IPS DF 19.7 (cell line): ENCODE results near the gene PPIF.

Source experiments
- DNase-seq: peaks from one replicate; pipeline ENCODE4 v3.0.0-alpha.2; 2013; ENCODE audit warnings: low read depth, low spot score

Gene PPIF

DNA sequence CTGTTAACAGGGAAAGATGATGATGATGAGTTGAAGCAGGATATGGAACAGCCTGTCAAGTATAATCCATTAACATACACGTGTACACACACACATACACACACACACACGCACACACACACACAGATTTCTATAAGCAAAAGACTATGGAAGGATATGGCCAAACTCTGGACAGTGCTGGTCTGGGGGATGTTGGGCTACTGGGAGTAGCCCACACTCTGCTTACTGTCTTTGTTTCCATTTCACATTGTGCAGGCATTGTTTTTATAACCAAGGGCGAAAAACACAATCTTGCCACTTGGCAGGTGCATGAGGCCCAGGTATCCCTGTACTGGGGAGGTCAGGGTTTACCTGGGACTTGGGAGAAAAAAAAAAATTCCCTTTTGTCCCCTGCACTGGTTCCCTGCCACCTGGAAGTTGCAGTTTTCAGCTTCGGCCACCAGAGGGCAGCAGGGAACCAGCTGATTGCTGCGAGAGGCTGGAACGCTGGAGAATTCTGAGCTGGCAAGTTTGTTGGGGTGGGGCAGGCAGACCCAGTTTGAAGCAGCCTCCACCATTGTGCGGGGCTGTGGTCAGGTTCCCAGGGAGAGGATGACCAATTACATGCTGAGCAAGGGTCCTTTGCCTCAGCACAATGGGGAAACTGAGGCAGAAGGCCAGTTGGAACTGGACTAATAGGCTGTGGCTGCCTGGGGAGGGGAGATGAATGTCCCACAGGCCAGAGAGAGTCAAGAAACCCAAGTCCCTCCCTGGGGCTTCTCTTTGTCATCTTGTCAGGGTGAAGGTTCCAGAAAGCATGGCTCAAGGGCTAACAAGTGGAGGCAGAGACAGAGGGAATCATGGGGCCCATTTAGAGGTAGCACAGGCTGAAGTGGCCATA lies 27.3 kb downstream of the PPIF start:
- DNase-seq = peak; percentile 20

DNA sequence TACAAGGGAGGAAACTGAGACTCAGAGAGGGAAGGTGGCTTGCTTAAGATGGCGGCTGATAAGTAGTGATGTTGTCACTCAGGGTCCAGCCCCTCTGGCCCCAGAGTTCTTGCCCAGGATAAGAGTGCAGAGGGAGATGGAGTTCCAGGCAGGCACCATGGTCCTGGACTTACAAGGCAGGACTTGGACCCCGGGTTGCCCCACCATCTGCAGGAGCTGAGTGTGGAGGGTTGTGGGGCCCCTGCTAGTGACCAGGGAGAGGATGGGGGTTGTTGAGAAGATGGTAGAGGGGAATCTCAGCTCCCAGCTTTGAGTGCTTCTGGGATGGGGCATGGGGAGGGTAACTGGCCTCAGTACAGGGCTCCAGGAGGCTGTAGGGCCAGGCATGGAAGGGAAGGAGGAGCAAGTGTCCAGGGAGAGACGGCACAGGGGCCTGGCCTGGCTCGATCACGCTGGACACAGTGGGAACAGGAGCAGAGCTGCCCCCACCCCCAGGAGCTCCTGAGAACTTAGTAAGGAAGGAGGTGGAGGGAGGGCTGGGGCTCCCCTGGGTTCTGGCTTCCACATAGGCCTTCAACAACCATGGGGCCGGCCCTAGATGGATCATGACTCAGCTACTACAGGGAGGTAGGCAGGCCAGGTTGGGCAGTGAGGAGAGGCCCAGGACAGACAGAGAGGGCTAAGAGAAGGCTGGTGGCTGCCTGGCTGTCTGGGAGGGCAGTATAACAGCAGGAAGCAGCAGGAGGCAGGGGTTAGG lies 28.2 kb downstream of the PPIF start:
- no peak for DNase-seq

DNA sequence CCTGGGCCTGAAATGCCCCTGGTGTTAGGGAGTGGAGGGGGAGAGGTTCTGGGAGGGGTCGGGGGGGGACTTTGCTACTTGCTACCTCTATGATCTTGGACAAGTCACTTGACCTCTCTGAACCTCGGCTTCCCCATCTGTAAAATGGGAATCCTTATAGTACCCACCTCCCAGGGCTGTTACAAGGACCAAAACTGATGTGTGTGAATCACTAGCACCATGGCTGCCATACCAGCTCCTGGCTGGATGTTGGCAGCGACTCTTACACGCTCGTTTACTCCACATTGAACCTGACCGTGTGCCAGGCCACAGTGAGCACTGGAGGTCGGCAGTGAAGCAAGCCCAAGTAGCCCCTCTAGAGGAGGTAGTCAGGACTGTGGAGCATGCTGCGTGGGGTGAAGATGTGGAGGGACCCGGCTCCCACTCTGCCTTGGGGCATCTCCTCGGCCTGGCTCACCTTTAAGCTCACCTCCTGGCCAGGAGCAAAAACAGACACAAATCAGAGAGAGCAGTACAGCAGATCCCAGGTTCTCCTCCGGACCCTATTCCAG lies 28.9 kb downstream of the PPIF start:
- DNase-seq = no peak

DNA sequence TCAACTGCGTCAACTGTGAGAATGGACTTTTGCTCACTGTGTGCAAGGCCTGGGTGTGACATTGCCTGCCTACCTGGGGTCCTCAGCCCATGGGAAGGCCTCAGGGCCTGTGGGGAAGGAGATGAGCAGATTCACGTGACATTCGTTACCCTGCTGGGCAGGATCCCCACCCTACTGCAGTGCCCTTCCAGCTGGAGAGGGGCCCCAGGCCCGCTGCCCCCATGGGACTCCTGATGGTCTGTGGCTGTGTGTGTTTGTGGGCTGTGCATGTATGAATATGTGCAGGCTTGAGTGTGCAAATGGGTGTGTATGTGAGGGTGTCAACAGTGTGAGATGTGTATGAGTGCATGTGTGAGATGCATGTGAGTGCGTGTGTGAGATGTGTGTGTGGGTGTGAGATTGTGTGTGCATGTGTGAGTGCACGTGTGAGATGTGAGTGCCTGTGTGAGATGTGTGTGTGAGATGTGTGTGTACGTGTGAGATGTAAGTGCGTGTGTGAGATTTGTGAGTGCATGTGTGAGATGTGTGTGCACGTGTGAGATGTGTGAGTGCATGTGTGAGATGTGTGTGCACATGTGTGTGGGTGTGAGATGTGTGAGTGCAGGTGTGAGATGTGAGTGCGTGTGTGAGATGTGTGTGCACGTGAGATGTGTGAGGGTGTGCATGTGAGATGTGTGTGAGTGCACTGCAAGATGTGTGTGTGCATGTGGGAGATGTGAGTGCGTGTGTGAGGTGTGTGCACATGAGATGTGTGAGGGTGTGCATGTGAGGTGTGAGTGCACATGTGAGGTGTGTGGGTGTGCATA lies 29.7 kb downstream of the PPIF start:
- no peak for DNase-seq

DNA sequence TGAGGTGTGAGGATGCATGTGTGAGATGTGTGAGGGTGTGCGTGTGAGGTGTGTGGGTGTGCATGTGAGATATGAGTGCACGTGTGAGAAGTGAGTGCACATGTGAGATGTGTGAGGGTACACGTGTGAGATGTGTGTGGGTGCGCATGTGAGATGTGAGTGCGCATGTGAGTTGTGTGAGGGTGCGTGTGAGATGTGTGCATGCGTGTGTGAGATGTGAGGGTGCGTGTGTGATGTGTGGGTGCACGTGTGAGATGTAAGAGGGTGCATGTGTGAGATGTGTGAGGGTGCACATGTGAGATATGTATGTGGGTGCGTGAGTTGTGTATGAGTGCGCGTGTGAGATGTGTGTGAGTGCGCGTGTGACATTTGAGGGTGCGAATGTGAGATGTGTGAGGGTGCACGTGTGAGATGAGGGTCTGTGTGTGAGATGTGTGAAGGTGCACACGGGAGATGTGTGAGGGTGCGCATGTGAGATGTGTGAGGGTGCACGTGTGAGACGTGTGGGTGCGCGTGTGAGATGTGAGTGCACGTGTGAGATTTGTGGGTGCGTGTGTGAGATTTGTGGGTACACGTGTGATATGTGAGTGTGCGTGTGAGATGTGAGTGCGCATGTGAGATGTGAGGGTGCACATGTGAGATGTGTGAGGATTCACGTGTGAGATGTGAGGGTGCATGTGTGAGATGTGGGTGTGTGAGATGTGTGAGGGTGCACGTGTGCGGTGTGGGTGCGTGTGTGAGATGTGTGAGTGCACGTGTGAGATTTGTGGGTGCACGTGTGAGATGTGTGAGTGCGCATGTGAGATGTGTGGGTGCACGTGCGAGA lies 30.5 kb downstream of the PPIF start:
- DNase-seq = no peak

DNA sequence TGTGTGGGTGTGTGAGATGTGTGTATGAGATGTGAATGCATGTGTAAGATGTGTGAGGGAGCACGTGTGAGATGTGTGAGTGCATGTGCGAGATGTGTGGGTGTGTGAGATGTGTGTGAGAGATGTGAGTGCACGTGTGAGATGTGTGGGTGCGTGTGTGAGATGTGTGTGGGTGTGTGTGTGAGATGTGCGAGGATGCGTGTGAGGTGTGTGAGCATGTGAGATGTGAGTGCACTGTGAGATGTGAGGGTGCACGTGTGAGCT lies 31.0 kb downstream of the PPIF start:
- no peak for DNase-seq

DNA sequence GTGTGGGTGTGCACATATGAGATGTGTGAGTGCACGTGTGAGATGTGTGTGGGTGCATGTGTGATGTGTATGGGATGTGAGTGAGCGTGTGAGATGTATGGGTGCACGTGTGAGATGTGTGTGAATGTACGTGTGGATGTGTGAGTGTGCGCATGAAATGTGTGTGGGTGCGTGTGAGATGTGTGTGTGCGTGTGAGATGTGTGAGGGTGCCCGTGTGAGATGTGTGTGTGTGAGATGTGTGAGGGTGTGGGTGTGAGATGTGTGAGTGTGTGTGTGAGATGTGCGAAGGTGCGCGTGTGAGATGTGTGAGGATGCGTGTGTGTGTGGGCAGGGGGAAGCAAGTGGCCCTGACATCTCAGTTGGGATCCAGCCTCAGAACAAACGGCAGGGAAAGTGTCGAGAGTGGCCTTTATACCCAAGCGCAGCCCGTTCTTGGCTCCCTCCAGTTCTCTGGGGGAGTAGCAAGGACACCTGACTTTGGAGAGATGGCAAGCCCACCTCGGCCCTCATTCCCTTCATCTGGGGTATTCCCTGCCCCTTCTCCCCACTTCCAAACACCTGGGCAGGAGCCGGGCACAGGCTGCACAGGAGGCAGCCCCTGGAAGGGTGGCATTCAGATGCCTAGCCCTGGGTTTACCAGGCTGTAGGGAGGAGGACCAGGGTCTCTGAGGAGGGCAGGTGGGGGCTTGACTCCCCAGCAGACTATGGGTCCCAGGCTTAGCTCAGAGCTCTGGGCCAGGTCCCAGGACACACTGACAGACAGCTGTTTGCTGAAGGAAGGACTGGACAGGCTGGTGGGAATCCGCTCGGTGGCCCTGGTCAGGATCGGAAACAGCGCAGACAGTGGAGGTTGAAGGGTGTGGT lies 31.6 kb downstream of the PPIF start:
- no peak for DNase-seq

DNA sequence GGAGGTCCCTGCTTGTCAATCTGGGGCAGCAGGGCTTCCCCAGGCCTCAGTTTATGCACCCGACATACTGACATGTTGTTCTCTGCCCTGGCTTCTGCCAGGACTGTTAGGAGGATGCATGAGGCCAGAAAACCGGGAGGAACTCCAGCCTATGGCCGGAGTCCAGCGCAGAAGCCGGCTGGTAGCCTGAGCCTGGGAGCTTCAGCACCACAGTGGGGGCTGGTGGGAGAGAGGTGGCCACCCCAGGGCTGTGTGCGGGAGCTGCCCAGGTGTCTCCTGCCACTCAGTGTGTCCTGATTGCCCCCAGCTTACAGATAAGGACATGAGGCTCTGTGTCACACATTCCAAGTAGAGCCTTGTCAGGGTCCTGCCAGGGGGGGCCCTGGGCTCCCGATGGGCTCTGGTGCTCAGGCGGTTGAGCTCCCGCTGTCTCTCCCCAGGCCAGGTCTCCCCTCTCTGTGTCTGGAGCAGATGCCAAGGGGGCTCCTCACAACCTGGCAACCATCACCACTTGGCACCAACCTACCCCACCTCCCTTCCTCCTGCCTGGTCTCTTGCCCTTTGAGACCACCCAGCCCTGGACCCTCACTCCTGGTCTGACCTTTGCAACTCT lies 32.3 kb downstream of the PPIF start:
- DNase-seq = no peak

DNA sequence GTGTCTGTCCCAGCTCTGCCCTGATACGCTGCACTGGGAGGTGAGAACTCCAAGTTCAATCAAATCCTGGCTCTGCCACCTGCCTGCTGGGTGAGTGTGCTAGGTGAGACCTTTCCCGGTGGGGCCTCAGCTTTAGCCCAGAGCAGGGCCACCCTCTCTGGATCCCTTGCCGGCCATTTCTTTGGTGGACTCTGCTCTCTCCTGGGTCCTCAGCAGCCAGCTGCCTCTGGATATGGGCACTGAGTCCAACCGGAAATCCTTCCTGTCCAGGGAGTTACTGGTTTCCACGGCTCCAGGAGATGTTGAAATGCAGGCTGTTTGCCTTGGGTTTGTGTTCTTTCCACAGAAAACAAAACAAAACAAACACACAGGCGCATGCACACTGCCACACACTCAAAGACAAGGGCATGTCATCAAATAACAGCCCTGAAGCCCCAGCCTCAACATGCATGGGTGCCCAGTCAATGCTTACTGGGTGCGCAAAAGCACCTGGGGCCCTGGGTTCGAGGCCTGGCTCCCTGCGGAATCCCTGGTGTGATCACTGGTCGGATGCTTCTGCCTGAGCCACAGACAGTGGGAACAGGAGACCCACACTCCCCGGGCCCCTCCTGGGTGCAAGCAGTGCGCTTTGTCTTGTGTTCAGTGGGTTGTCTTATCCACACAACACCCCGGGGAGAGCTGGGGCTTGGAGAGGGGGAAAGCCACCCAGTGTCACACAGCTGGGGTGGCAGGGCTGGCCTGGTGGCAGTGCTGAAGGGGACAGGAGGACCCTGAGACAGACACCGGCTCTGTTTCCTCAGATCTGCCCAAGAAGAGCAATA lies 33.1 kb downstream of the PPIF start:
- DNase-seq = no peak

DNA sequence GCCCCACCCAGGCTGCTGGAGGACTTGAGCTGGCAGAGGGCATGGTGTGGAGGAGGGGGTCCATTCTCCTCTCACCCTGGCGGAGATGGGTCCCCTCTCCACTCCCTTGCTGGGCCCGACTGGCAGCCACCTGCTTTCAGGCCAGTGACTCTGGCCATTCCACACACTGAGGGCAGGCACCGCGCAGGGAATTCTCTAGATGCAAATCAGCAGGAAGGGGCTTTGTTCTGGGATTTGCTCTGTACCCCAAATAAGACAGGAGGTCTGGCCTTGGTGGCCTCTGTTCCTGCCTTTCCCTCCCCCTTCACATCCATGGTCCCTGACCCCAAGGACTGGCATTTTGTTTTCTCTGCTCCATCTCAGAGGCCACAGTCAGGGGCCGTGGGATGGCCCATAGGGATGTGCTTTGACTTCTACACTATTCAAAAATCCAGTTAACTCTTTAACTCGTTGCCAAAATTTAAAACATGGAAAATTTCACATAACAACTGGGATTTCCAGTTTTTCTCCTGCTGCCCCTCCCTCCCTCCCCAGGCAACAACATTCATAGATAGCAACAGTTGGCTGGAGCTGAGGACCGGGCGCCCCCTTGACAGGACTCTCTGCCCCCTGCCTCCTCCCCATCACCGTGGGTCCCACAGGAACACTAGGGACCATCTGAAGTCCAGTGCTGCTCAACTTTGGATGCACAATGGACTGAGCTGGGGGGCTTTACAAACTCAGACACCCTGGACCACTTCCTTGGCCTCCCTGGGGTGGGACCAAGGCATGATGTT lies 33.9 kb downstream of the PPIF start:
- DNase-seq = no peak

DNA sequence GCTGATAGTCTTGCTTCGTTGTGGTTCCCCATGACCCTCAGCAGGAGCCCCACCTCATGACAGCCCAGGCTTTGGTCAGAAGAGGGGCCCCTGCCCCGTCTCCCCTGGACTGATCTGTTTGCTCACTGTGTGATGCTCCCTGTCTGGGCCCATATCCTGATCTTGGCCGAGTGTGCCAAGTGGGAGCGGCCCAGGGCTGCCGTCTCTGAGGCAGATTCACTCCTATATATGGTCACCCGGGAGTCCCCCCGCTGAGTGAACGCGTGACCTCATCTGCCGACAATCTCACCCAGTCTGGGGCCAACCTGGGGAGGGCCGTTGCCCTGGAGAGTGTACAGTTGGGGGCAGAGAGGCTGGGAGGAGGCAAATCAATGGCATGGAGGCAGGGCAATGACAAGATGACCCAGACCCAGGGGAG lies 34.5 kb downstream of the PPIF start:
- no peak for DNase-seq

DNA sequence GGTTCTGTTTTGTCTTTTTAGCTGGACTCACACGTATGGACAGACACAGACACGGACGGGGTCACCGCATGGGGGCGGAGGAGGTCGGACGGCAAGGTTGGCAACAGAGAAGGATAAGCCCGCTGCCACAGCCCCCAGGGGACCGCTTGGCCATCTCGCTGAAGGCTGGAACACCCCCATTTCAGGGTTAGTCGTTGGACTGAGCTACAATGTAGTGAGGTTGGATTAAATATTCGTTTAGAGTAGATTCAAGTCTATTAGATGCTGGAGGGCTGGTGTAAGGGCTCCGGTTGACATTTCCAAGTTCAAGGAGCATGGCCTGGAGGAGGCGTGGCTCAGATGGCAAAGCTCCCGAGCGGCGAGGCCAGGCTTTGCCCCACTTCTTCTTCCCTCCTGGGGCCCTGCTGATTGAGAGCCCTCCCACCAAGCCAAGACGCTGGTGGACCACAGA lies 35.2 kb downstream of the PPIF start:
- no peak for DNase-seq

DNA sequence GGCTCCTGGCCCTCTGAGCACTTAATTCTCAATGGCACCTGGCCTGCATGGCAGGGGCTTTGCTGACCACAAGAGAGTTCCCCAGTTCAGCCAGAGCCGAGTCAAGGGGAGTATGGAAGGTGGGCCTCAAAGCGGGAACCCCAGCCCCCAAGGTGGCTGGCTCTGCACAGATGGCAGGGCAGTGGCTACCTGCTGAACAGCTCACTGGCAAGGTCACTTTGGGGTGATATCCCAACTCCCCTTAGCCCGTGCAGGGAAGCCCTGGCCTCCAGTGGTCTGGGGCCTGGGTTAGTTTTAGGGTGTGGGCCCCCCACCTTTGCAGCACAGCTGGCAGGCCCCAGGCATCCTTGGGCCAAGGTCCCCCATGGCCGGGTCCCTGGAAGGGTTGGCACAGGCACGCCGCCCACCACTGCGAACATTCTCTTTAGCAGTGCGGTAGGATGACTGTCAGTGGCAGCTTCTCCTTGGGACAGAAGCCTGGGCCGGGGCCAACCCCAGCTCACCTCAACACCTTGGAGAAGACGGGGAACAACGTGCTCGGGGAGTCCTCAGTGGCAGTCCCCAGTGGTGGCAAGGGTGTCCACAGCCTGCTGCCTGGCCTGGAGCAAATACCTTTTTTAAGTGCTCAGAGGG lies 36.8 kb downstream of the PPIF start:
- no peak for DNase-seq

DNA sequence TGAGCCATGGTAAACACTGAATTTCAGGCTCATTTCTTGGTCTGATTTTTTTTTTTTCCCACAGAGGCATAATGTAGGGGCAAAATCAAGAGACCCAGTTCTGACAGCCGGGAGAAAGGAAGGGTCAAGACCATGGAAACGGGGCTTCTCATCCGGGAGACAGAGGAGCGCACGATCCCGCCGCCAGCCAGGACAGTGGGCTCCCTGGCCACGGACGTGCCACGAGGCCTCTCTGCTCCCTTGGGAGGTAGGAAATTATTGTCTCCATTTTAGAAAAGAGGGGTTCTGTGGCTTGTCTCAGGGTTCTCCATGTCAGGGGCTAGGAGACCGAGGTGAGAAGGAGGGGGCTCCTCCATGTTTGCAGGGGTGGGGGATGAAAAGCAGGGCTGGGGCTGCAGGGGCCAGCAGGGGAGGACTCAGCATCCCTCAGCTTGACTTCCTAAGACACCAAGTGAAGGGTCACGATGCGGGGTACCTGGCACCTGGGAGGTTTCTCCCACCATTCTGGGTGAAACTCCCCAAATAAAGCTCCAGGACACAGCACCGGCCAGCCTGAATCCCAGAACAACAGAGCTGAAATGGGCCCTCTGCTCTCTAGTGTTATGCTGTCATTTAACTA lies 37.6 kb downstream of the PPIF start:
- no peak for DNase-seq

DNA sequence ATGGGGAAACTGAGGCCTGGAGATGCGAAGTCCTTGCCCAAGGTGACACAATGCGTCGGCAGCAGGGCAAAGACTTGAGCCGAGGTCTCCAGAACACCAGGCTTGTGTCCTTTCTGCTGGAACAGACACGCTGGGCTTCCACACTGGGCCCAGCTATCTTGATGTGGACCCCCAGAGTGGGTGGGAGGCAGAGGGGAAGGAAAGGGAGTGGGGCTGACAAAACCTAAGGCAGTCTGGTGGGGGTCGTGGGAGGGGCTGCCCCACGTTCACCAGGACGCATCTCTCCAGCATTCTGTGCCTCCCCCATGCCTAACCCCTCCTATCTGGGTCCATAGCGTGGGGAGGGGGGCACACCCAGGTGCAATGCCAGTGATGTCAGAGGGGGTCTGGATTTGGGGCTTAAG lies 38.1 kb downstream of the PPIF start:
- no peak for DNase-seq

DNA sequence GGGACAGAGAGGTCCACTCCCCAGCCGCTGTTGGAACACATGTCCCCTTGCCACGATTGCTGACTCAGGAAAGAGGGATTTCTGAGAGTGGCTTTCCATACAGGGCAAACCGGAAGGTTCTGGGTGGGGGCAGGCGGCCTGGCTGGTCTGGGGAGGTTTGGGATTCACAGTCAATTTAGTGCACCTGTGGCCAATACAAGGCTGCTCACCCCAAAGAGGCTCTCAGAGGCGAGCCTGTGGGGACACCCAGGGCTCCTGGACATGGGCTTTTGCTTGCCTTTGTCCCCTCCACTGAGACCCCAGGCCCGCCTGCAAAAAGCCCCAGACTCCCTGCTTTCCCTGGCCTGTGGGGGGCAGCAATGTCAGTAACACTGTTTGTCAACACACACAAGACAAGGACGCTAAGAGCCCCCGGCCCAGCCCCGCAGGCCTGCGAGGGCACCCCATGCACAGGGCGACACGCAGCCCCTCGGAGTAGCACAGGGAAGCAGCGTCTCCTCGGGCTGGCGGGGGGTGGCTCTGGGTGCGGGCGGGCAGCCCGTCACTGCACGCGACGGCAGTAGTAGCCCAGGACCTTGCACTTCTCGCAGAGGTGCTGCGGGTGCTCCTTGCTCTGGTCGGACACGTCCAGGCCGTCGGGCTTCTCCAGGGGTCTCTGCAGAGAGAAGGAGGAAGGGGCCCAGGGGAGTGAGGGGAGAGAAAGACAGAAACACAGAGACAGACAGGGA lies 38.7 kb downstream of the PPIF start:
- DNase-seq = no peak
